SK-N-SH (cell line): ENCODE measurements around the gene NEBL. TPM values are rescaled to one million over a fixed set of nuclear protein-coding genes. Genes with fewer than 3 reads are reported as not detected.

Experiments used
- CTCF ChIA-PET: fragments of 300-600, 350-600 bp; formaldehyde crosslinking; extraction: SDS; loops from one replicate; lab custom pipeline; 2021; lab: Yijun Ruan, JAX
- POLR2A ChIA-PET: fragments of 350-600 bp; sonication (Branson Sonifier 250); formaldehyde crosslinking; extraction: SDS; loops from one replicate; lab custom pipeline; 2020; ENCODE audit warnings: antibody characterized with exemption, inconsistent platforms; lab: Yijun Ruan, JAX
- DNase-seq: peaks from one replicate; pipeline ENCODE4 v3.0.0; 2012
- H2AFZ ChIP-seq: fragments of 200-600 bp; sonication (generic); 2 replicates; pipeline ENCODE4 v1.8.1; 2016; ENCODE audit warnings: antibody characterized with exemption, mild to moderate bottlenecking, low read depth
- H3F3A ChIP-seq: fragments of 200-600 bp; sonication (generic); replicated peaks from 2 replicates; pipeline ENCODE3; 2016; ENCODE audit warnings: antibody characterized with exemption, mild to moderate bottlenecking; ENCODE audit not compliant: insufficient read depth
- H3K27ac ChIP-seq, 2 experiments: fragments of 200-500 bp in 1 of 2; fragments of 200-600 bp in 1 of 2; sonication (Bioruptor generic) in 1 of 2; sonication (generic), shearing (Covaris generic) in 1 of 2; 2 replicates each; pipeline versions ENCODE4 v1.5.1 to v1.6.1; 2014 to 2016; ENCODE audit warnings: low read depth in 2 of 2, inconsistent platforms in 1 of 2, low read length in 1 of 2, mild to moderate bottlenecking in 1 of 2, mixed read lengths in 1 of 2
- H3K27me3 ChIP-seq: fragments of 200-600 bp; sonication (generic), shearing (Covaris generic); 2 replicates; pipeline ENCODE4 v1.6.1; 2016; ENCODE audit warnings: mixed run types; ENCODE audit not compliant: insufficient read depth
- H3K36me3 ChIP-seq, 2 experiments: fragments of 200-500 bp in 1 of 2; fragments of 200-600 bp in 1 of 2; sonication (Bioruptor generic) in 1 of 2; sonication (generic) in 1 of 2; replicated peaks in 1 of 2; 2 replicates each; pipeline versions ENCODE3 to v1.5.1; 2014 to 2016; ENCODE audit warnings: low read length in 1 of 2, mild to moderate bottlenecking in 1 of 2; ENCODE audit not compliant: insufficient read depth in 2 of 2, control insufficient read depth in 1 of 2
- H3K4me1 ChIP-seq, 2 experiments: fragments of 200-500 bp in 1 of 2; fragments of 200-600 bp in 1 of 2; sonication (Bioruptor generic) in 1 of 2; sonication (generic), shearing (Covaris generic) in 1 of 2; 2 replicates each; pipeline versions ENCODE4 v1.5.1 to v1.6.1; 2014 to 2016; ENCODE audit warnings: low read depth in 1 of 2, low read length in 1 of 2, mixed run types in 1 of 2; ENCODE audit not compliant: insufficient read depth in 2 of 2, control insufficient read depth in 1 of 2
- H3K4me2 ChIP-seq: fragments of 200-600 bp; sonication (generic), shearing (Covaris generic); 2 replicates; pipeline ENCODE4 v1.6.1; 2017; ENCODE audit warnings: mixed run types
- H3K4me3 ChIP-seq, 2 experiments: fragments of 200-500 bp in 1 of 2; fragments of 200-600 bp in 1 of 2; sonication (Bioruptor generic) in 1 of 2; sonication (generic), shearing (Covaris generic) in 1 of 2; 2 replicates each; pipeline versions ENCODE4 v1.5.1 to v1.8.1; 2014 to 2016; ENCODE audit warnings: low read depth in 2 of 2, inconsistent platforms in 1 of 2, low read length in 1 of 2, mild to moderate bottlenecking in 1 of 2, mixed read lengths in 1 of 2, moderate library complexity in 1 of 2
- H3K79me2 ChIP-seq: fragments of 200-600 bp; sonication (generic); 2 replicates; pipeline ENCODE4 v1.8.1; 2017; ENCODE audit warnings: mild to moderate bottlenecking; ENCODE audit not compliant: insufficient read depth
- H3K9ac ChIP-seq: fragments of 200-600 bp; sonication (generic); 2 replicates; pipeline ENCODE4 v1.6.1; 2017; ENCODE audit warnings: mixed run types
- H3K9me2 ChIP-seq: fragments of 200-600 bp; sonication (generic); 2 replicates; pipeline ENCODE4 v1.6.1; 2017; ENCODE audit warnings: mixed run types
- H3K9me3 ChIP-seq: fragments of 200-600 bp; sonication (generic); 2 replicates; pipeline ENCODE4 v1.6.1; 2017; ENCODE audit warnings: mixed run types, mild to moderate bottlenecking, moderate library complexity
- H4K20me1 ChIP-seq: fragments of 200-600 bp; sonication (generic); 2 replicates; pipeline ENCODE4 v1.6.1; 2017; ENCODE audit warnings: mild to moderate bottlenecking, mixed run types; ENCODE audit not compliant: insufficient read depth
- CHD2 ChIP-seq: fragments of 150-350 bp; IDR thresholded peaks from 2 replicates; pipeline ENCODE4 v1.6.1; 2018; ENCODE audit warnings: low read length; ENCODE audit not compliant: partially characterized antibody
- EP300 ChIP-seq, 2 experiments: IDR thresholded peaks; 2 replicates each; pipeline versions ENCODE4 v1.4.0 to v1.6.1; 2012; ENCODE audit warnings: borderline replicate concordance in 1 of 2, low read depth in 1 of 2, low read length in 1 of 2
- EZH2phosphoT487 ChIP-seq: fragments of 200-600 bp; sonication (generic); IDR thresholded peaks from 2 replicates; pipeline ENCODE4 v1.6.1; 2017; ENCODE audit warnings: low read depth, mixed run types, mild to moderate bottlenecking, antibody characterized with exemption, moderate library complexity, borderline replicate concordance
- FOSL2 ChIP-seq: IDR thresholded peaks from 2 replicates; pipeline ENCODE4 v1.4.0; 2012; ENCODE audit warnings: low read depth, mild to moderate bottlenecking, moderate library complexity, borderline replicate concordance
- FOXJ3 ChIP-seq: sonication (generic); formaldehyde crosslinking; IDR thresholded peaks from 2 replicates; pipeline ENCODE4 v1.5.1; 2020; ENCODE audit warnings: mild to moderate bottlenecking, missing genetic modification reagents
- FOXM1 ChIP-seq: IDR thresholded peaks from 2 replicates; pipeline ENCODE4 v1.4.0; 2012; ENCODE audit warnings: low read depth, mild to moderate bottlenecking
- GATA2 ChIP-seq: sonication (generic); formaldehyde crosslinking; IDR thresholded peaks from 2 replicates; pipeline ENCODE4 v1.5.0; 2020; ENCODE audit warnings: mild to moderate bottlenecking, missing genetic modification reagents
- JUND ChIP-seq: IDR thresholded peaks from 2 replicates; pipeline ENCODE4 v1.4.0; 2012
- MEF2A ChIP-seq: IDR thresholded peaks from 2 replicates; pipeline ENCODE4 v1.4.0; 2012; ENCODE audit warnings: low read depth, borderline replicate concordance
- MXI1 ChIP-seq: IDR thresholded peaks from 2 replicates; pipeline ENCODE4 v1.6.1; 2012; ENCODE audit warnings: mild to moderate bottlenecking, low read depth, low read length, improper control_type of control experiment
- NFIC ChIP-seq: IDR thresholded peaks from 2 replicates; pipeline ENCODE4 v1.4.0; 2012; ENCODE audit warnings: borderline replicate concordance
- RAD21 ChIP-seq: IDR thresholded peaks from 2 replicates; pipeline ENCODE4 v1.6.1; 2012; ENCODE audit warnings: mild to moderate bottlenecking, low read length
- RFX5 ChIP-seq: IDR thresholded peaks from 2 replicates; pipeline ENCODE4 v1.6.1; 2012; ENCODE audit warnings: mild to moderate bottlenecking, improper control_type of control experiment, low read length
- TCF12 ChIP-seq: IDR thresholded peaks from 2 replicates; pipeline ENCODE4 v1.4.0; 2012
- TEAD4 ChIP-seq: IDR thresholded peaks from 2 replicates; pipeline ENCODE4 v1.4.0; 2012; ENCODE audit warnings: mild to moderate bottlenecking, borderline replicate concordance; ENCODE audit not compliant: insufficient read depth
- YY1 ChIP-seq: IDR thresholded peaks from 2 replicates; pipeline ENCODE4 v1.4.0; 2012; ENCODE audit warnings: low read depth, mild to moderate bottlenecking
- WGBS: methylation state at CpG from one replicate; pipeline ENCODE4 v1.1.6; 2017; ENCODE audit warnings: low lambda C conversion rate; 5-methylcytosine and 5-hydroxymethylcytosine counted together
- polyA plus RNA-seq, 3 experiments: library from polyadenylated mRNA; depleted of rRNA; stranded (reverse); fragments of >200 nt; gene quantifications; 2 replicates each; pipeline ENCODE4 v1.2.3, GENCODE V29; 2012
- TF ChIP-seq, protein P1 (sequence below): fragments of 150-350 bp; IDR thresholded peaks from 2 replicates; pipeline ENCODE4 v1.6.1; 2017; ENCODE audit warnings: antibody characterized with exemption, low read length, low read depth, borderline replicate concordance
- TF ChIP-seq, protein P2 (sequence below): IDR thresholded peaks from 2 replicates; pipeline ENCODE4 v1.4.0; 2012; ENCODE audit warnings: low read depth
- TF ChIP-seq, protein P3 (sequence below): IDR thresholded peaks from 2 replicates; pipeline ENCODE4; 2012
- TF ChIP-seq, protein P4 (sequence below): IDR thresholded peaks from 2 replicates; pipeline ENCODE4 v1.6.1; 2012; ENCODE audit warnings: mild to moderate bottlenecking, low read depth, low read length, moderate library complexity

The NEBL gene
- polyA plus RNA-seq, 1 of the 3 experiments (the other 2 are of a cell fraction) = 0.58 TPM

DNA sequence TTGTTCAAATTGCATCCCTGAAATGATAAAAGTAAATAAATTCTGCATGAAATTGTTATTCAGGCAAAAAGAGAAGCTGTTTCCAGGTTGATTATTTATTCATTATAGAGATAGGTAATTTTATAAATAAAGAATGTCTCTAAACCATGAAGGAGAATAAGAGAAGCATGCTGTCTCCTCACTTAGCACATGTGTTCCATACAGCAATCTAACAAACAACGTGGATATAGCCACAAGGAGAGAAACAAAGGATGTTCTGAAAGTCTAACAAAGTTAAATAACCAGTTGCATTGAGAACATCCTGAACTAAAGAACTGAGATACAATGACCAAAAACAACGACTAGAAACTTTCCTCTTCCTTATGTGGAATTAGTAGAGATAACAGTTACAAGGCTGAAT, 50.8 kb downstream of the NEBL start:
- no peaks in the 10 kb centered on the region for H3K79me2 ChIP-seq
- no peak overlapping the region for H3K4me2 ChIP-seq
- POLR2A ChIA-PET = no interaction called here
- H3K27me3 ChIP-seq = no peaks in the 10 kb centered on the region
- H3K4me1 ChIP-seq = no peaks in the 10 kb centered on the region
- peaks cover 0 to 21% of the 10 kb centered on the region in 2 experiments for H3K36me3 ChIP-seq
- no peak overlapping the region for H3K4me3 ChIP-seq
- no peak overlapping the region for H3K27ac ChIP-seq
- 20% methylated on average over 2 of the region's 2 CpGs for WGBS
- no peak for DNase-seq
- TF ChIP-seq, protein P1, sequence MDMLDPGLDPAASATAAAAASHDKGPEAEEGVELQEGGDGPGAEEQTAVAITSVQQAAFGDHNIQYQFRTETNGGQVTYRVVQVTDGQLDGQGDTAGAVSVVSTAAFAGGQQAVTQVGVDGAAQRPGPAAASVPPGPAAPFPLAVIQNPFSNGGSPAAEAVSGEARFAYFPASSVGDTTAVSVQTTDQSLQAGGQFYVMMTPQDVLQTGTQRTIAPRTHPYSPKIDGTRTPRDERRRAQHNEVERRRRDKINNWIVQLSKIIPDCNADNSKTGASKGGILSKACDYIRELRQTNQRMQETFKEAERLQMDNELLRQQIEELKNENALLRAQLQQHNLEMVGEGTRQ = no peak
- TF ChIP-seq EZH2phosphoT487 = no peak
- no peak for TF ChIP-seq EP300 (IDR thresholded peaks at IDR 0.05; ENCODE audit: borderline replicate concordance in 1 of 2, low read depth in 1 of 2, low read length in 1 of 2)
- CTCF ChIA-PET = interaction anchor here (0.6 kb wide), 1 partner anchor 489 kb away, joined by 3 read pairs; no protein-coding TSS in a partner anchor
- no peaks in the 10 kb centered on the region for H3K9me3 ChIP-seq
- H2AFZ ChIP-seq = no peak overlapping the region
- H3K9me2 ChIP-seq = no peaks in the 10 kb centered on the region
- H4K20me1 ChIP-seq = no peaks in the 10 kb centered on the region
- no peaks in the 10 kb centered on the region for H3F3A ChIP-seq
- no peak overlapping the region for H3K9ac ChIP-seq

DNA sequence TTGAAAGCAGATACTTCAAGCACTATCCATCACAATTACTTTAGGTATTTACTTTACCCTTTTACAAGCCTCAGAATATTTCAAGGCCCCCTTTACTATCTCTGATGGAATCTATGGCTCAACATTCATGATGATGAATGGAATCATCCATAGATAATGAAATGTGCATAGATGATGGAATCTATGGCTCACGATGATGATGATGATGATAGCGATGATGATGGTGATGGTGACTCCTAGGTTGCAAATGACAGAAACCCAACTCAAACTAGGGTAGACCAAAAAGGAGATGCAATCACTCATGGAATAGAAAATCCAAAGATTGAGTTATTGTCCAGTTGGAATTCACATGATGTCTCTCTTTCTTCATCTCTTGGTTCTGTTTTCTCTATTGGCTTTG, 55.7 kb downstream of the NEBL start:
- ChIA-PET CTCF (no interaction called here), POLR2A (no interaction called here)
- DNase-seq = no peak
- no peak overlapping the region for H3K4me3 ChIP-seq
- H3K27ac ChIP-seq = no peak overlapping the region
- H2AFZ ChIP-seq = no peak overlapping the region
- no peak overlapping the region for H3K9ac ChIP-seq
- peaks cover 0 to 16% of the 10 kb centered on the region in 2 experiments for H3K36me3 ChIP-seq
- H3F3A ChIP-seq = no peaks in the 10 kb centered on the region
- no peaks in the 10 kb centered on the region for H3K27me3 ChIP-seq
- TF ChIP-seq TCF12 = no peak
- TF ChIP-seq YY1 = no peak
- TF ChIP-seq EZH2phosphoT487 = no peak
- TF ChIP-seq, protein P2, sequence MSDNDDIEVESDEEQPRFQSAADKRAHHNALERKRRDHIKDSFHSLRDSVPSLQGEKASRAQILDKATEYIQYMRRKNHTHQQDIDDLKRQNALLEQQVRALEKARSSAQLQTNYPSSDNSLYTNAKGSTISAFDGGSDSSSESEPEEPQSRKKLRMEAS = no peak
- no peak for TF ChIP-seq MEF2A
- no peak for TF ChIP-seq JUND
- no peak for TF ChIP-seq GATA2 (CRISPR knock-in tag)
- TF ChIP-seq FOXJ3 (CRISPR knock-in tag) = no peak
- TF ChIP-seq MXI1 = no peak
- no peak for TF ChIP-seq NFIC
- TF ChIP-seq, protein P3, sequence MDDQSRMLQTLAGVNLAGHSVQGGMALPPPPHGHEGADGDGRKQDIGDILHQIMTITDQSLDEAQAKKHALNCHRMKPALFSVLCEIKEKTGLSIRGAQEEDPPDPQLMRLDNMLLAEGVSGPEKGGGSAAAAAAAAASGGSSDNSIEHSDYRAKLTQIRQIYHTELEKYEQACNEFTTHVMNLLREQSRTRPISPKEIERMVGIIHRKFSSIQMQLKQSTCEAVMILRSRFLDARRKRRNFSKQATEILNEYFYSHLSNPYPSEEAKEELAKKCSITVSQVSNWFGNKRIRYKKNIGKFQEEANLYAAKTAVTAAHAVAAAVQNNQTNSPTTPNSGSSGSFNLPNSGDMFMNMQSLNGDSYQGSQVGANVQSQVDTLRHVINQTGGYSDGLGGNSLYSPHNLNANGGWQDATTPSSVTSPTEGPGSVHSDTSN = no peak
- TF ChIP-seq, protein P4, sequence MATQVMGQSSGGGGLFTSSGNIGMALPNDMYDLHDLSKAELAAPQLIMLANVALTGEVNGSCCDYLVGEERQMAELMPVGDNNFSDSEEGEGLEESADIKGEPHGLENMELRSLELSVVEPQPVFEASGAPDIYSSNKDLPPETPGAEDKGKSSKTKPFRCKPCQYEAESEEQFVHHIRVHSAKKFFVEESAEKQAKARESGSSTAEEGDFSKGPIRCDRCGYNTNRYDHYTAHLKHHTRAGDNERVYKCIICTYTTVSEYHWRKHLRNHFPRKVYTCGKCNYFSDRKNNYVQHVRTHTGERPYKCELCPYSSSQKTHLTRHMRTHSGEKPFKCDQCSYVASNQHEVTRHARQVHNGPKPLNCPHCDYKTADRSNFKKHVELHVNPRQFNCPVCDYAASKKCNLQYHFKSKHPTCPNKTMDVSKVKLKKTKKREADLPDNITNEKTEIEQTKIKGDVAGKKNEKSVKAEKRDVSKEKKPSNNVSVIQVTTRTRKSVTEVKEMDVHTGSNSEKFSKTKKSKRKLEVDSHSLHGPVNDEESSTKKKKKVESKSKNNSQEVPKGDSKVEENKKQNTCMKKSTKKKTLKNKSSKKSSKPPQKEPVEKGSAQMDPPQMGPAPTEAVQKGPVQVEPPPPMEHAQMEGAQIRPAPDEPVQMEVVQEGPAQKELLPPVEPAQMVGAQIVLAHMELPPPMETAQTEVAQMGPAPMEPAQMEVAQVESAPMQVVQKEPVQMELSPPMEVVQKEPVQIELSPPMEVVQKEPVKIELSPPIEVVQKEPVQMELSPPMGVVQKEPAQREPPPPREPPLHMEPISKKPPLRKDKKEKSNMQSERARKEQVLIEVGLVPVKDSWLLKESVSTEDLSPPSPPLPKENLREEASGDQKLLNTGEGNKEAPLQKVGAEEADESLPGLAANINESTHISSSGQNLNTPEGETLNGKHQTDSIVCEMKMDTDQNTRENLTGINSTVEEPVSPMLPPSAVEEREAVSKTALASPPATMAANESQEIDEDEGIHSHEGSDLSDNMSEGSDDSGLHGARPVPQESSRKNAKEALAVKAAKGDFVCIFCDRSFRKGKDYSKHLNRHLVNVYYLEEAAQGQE = no peak
- no peak for TF ChIP-seq TEAD4
- no peak for TF ChIP-seq RFX5
- TF ChIP-seq, protein P1 = no peak
- TF ChIP-seq CHD2 = no peak
- no peak for TF ChIP-seq RAD21
- TF ChIP-seq FOXM1 = no peak
- no peak for TF ChIP-seq FOSL2
- no peaks in the 10 kb centered on the region for H4K20me1 ChIP-seq
- H3K9me3 ChIP-seq = no peaks in the 10 kb centered on the region
- H3K79me2 ChIP-seq = no peaks in the 10 kb centered on the region
- H3K4me2 ChIP-seq = no peak overlapping the region
- H3K4me1 ChIP-seq = no peaks in the 10 kb centered on the region
- 94% methylated on average over 2 of the region's 2 CpGs for WGBS
- H3K9me2 ChIP-seq = no peaks in the 10 kb centered on the region
